Measurements from ENCODE around the gene RPAP3. TPM values are rescaled to one million over a fixed set of nuclear protein-coding genes. Genes with fewer than 3 reads are reported as not detected.

RPAP3 gene
- total RNA-seq, 1 donor from 2014 or later, result 27.7 TPM

DNA sequence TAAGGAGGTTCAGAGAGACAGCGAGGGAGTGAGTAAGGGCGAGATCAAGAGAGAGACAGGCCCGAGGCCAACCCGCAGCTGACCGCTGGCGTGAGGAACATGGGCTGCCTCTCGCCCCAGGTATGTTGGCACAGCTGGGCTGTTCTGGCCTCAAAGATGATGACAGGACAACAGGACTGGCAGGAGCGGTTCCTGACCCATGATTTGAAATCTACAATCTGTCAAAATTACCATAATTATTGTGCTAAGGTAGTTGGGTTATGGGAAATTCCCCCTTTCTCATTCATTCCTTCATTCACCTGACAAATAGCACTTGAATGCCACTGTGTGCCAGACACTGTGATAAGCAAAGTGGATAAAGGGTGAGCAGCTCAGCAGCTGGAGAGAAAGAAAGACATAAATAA is 24.5 kb upstream of the RPAP3 start:
- TF ChIP-seq, protein P1, sequence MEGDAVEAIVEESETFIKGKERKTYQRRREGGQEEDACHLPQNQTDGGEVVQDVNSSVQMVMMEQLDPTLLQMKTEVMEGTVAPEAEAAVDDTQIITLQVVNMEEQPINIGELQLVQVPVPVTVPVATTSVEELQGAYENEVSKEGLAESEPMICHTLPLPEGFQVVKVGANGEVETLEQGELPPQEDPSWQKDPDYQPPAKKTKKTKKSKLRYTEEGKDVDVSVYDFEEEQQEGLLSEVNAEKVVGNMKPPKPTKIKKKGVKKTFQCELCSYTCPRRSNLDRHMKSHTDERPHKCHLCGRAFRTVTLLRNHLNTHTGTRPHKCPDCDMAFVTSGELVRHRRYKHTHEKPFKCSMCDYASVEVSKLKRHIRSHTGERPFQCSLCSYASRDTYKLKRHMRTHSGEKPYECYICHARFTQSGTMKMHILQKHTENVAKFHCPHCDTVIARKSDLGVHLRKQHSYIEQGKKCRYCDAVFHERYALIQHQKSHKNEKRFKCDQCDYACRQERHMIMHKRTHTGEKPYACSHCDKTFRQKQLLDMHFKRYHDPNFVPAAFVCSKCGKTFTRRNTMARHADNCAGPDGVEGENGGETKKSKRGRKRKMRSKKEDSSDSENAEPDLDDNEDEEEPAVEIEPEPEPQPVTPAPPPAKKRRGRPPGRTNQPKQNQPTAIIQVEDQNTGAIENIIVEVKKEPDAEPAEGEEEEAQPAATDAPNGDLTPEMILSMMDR (IDR thresholded peaks at IDR 0.05; ENCODE audit: insufficient read depth, low read length, poor library complexity, severe bottlenecking), result no peak
- Histone ChIP-seq H3K36me3 (ENCODE audit: control insufficient read depth, insufficient read depth, low read length) (no peaks in the 10 kb centered on the region), H3K4me3 (ENCODE audit: low read depth, low read length) (no peak overlapping the region), H3K27me3 (ENCODE audit: control insufficient read depth, insufficient read depth, low read length) (peaks cover 3% of the 10 kb centered on the region)
- no peak for DNase-seq (ENCODE audit: low read depth)

DNA sequence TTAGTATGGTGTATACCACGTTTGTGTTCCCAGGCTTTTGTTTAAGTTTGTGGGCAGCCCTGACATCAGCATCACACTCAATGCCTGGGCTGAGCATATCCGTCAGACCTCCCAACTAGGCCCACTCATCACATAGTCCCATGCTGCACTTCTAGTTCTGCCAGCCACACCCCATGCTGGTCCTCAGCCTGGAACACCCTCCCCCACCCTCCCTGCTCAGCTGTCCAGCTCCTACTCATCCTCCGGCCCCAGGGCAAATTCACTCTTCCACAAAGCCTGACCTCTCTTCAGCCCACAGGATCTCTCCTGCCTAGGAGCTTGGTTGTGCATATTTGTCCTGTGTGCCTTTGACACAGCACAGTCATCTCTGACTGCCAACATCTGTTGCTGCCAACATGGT is 23.4 kb upstream of the RPAP3 start:
- TF ChIP-seq, protein P1 (IDR thresholded peaks at IDR 0.05; ENCODE audit: insufficient read depth, low read length, poor library complexity, severe bottlenecking), result no peak
- Histone ChIP-seq H3K4me3 (ENCODE audit: low read depth, low read length) (no peak overlapping the region), H3K27me3 (ENCODE audit: control insufficient read depth, insufficient read depth, low read length) (peaks cover 3% of the 10 kb centered on the region), H3K36me3 (ENCODE audit: control insufficient read depth, insufficient read depth, low read length) (no peaks in the 10 kb centered on the region)
- DNase-seq (ENCODE audit: low read depth), result no peak

DNA sequence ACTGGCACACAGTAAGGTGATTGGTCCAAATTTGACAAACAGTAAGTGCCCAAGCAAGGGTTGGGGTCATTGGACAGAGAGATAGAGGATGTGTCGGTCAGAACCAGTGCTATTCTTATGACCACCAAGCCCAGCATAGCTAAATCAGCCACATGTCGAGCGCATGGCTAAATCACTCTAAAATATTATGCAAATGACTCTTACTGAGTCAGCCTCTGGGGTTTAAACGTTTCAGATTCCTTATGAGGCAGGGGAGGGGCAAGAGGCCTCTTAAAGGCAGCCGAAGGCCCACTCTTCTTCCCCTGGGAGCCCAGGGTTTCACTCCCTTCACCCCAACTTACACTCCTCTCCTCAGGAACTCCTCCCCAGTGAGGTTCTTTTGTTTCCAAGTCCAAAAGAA is 20.1 kb upstream of the RPAP3 start:
- no peak for DNase-seq (ENCODE audit: low read depth)
- TF ChIP-seq, protein P1 (IDR thresholded peaks at IDR 0.05; ENCODE audit: insufficient read depth, low read length, poor library complexity, severe bottlenecking), result no peak
- Histone ChIP-seq H3K36me3 (ENCODE audit: control insufficient read depth, insufficient read depth, low read length) (no peaks in the 10 kb centered on the region), H3K4me3 (ENCODE audit: low read depth, low read length) (no peak overlapping the region), H3K27me3 (ENCODE audit: control insufficient read depth, insufficient read depth, low read length) (no peaks in the 10 kb centered on the region)

DNA sequence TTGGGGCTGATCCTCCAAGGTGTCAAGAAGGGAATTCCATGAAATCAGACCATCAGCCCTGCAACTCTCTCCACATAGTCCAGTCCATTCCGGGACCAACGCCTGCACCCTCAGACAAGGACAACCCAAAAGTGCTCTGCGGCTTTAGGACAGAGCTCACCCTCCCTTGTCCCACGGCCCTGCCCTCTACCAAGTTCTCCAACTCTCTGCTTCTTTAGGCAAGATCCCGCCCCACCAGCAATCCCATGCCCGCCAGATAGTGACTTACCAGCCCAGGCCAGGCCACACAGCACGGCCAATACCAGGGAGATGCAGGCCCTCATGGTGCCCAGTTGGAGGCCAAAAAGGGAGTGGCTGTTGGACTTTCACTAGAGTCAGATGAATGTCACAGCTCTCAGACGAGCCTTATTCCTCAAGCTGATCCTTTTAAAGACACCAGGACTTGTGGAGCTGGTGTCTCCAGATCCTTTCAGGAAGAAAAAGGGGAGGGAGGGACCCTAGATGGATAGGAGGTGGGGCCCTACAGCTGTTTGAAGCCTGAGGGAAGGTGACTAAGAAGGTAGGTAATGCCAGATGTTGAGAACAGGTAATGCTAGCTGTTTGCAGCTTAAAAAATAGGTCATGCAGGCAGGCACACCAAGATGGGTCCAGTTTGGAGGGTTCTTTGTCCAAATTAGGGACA is 19.4 kb upstream of the RPAP3 start, which contains the start of gene ENDOU:
ENDOU (minus strand) TSS at position 400 of the 682 bp plus-strand sequence; CDS start at position 323, 77 bp downstream.
- no peaks in the 10 kb centered on the region for H3K36me3 ChIP-seq (ENCODE audit: control insufficient read depth, insufficient read depth, low read length)
- H3K27me3 ChIP-seq (ENCODE audit: control insufficient read depth, insufficient read depth, low read length), result no peaks in the 10 kb centered on the region
- DNase-seq (ENCODE audit: low read depth), result no peak
- TF ChIP-seq, protein P1 (IDR thresholded peaks at IDR 0.05; ENCODE audit: insufficient read depth, low read length, poor library complexity, severe bottlenecking), result no peak
- H3K4me3 ChIP-seq (ENCODE audit: low read depth, low read length), result no peak within 1 kb of the TSS

DNA sequence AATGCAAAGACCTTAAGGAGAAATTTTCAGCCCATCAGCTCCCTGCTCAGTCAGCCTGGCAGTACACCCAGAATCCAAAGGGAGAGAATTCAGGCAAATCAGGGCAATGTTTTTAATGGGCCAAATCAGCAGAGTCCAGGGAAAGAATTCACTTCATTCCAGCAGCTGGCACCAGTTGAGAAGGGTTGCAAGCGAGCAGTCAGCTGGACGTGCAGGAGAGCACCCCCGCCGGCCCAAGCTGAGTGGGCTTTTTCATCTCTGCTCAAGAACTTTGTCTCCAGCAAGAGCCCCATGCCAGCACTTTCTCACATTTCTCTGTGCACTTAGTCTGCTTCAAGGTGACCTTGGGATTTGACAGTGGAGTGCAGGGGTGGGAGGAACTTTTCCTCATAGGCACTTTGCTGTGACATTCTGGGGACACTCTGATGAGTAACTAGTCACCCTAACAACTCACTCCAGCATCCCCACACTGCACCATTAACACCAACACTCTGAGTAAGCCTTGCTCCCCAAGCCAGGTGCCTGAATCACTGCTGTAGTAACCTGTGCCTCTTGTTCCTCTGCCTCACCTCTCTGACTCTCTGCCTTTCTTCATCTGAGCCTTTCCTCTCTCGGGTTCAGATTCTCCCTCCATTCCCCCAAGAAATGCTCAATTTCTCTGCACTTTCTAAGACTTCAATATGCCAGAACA is 17.3 kb upstream of the RPAP3 start:
- DNase-seq (ENCODE audit: low read depth), result no peak
- TF ChIP-seq, protein P1 (IDR thresholded peaks at IDR 0.05; ENCODE audit: insufficient read depth, low read length, poor library complexity, severe bottlenecking), result no peak
- Histone ChIP-seq H3K4me3 (ENCODE audit: low read depth, low read length) (no peak overlapping the region), H3K36me3 (ENCODE audit: control insufficient read depth, insufficient read depth, low read length) (no peaks in the 10 kb centered on the region), H3K27me3 (ENCODE audit: control insufficient read depth, insufficient read depth, low read length) (no peaks in the 10 kb centered on the region)

Measured in kidney epithelial cell (primary cell).